GM23338 (cell line): ENCODE measurements around the gene SULF2. TPM values are rescaled to one million over a fixed set of nuclear protein-coding genes. Genes with fewer than 3 reads are reported as not detected.

ENCODE experiments used
- ATAC-seq: fragments of 200-7000 bp; cut with Tn5 transposase; 3 replicates; pipeline ENCODE4 v1.9.1; 2020
- DNase-seq: peaks from one replicate; pipeline ENCODE4 v3.0.0-alpha.2; 2015; ENCODE audit warnings: low spot score
- H2AFZ ChIP-seq: fragments of 200-600 bp; sonication (generic); 2 replicates; pipeline ENCODE4 v1.8.0; 2016; ENCODE audit warnings: antibody characterized with exemption, mild to moderate bottlenecking, moderate library complexity
- H3F3A ChIP-seq: fragments of 200-600 bp; sonication (generic); replicated peaks from 2 replicates; pipeline ENCODE4 v1.8.0; 2017; ENCODE audit warnings: antibody characterized with exemption, mixed run types, low read depth
- H3K27ac ChIP-seq: fragments of 200-600 bp; sonication (generic); 2 replicates; pipeline ENCODE4 v1.6.1; 2016; ENCODE audit warnings: low read depth
- H3K27me3 ChIP-seq: fragments of 200-600 bp; sonication (generic); 2 replicates; pipeline ENCODE4 v1.8.0; 2016; ENCODE audit warnings: mild to moderate bottlenecking, mixed run types, moderate library complexity; ENCODE audit not compliant: insufficient read depth
- H3K36me3 ChIP-seq: fragments of 200-600 bp; sonication (generic); 2 replicates; pipeline ENCODE4 v1.8.0; 2016; ENCODE audit warnings: mild to moderate bottlenecking; ENCODE audit not compliant: insufficient read depth
- H3K4me1 ChIP-seq: fragments of 200-600 bp; sonication (generic); 2 replicates; pipeline ENCODE4 v1.8.0; 2016; ENCODE audit warnings: mild to moderate bottlenecking, moderate library complexity; ENCODE audit not compliant: insufficient read depth
- H3K4me2 ChIP-seq: fragments of 200-600 bp; sonication (generic); 2 replicates; pipeline ENCODE4 v1.7.1; 2017; ENCODE audit warnings: mixed run types
- H3K4me3 ChIP-seq: fragments of 200-600 bp; sonication (generic); 2 replicates; pipeline ENCODE4 v1.6.1; 2016; ENCODE audit warnings: mixed run types
- H3K79me2 ChIP-seq: fragments of 200-600 bp; sonication (generic); replicated peaks from 2 replicates; pipeline ENCODE4 v1.8.0; 2017; ENCODE audit warnings: mild to moderate bottlenecking; ENCODE audit not compliant: insufficient read depth
- H3K9me2 ChIP-seq: fragments of 200-600 bp; sonication (generic); 2 replicates; pipeline ENCODE4 v1.8.0; 2017; ENCODE audit not compliant: insufficient read depth
- H4K20me1 ChIP-seq: fragments of 200-600 bp; sonication (generic); replicated peaks from 2 replicates; pipeline ENCODE4 v1.8.0; 2017; ENCODE audit warnings: mild to moderate bottlenecking; ENCODE audit not compliant: insufficient read depth
- H3K27ac Mint-ChIP-seq: 2 replicates; pipeline ENCODE4 v1.8.0; 2020; ENCODE audit warnings: inconsistent platforms, mild to moderate bottlenecking, moderate library complexity, mixed read lengths
- H3K27me3 Mint-ChIP-seq: 3 replicates; pipeline ENCODE4 v1.8.0; 2022; ENCODE audit warnings: low read depth, mild to moderate bottlenecking, moderate library complexity, mixed read lengths, inconsistent platforms; ENCODE audit not compliant: insufficient read depth, poor library complexity
- H3K36me3 Mint-ChIP-seq: 3 replicates; pipeline ENCODE4 v1.8.0; 2021; ENCODE audit warnings: low read depth, mild to moderate bottlenecking, inconsistent platforms, moderate library complexity, mixed read lengths
- H3K4me1 Mint-ChIP-seq: 3 replicates; pipeline ENCODE4 v1.8.0; 2020; ENCODE audit warnings: mild to moderate bottlenecking, inconsistent platforms, mixed read lengths
- H3K4me3 Mint-ChIP-seq: 3 replicates; pipeline ENCODE4 v1.8.0; 2021; ENCODE audit warnings: moderate library complexity, mild to moderate bottlenecking, inconsistent platforms, mixed read lengths
- H3K9me3 Mint-ChIP-seq: 3 replicates; pipeline ENCODE4 v1.8.0; 2020; ENCODE audit warnings: moderate library complexity, mild to moderate bottlenecking, inconsistent platforms, mixed read lengths
- CREB1 ChIP-seq: fragments of 250-450 bp; sonication (Bioruptor Pico); IDR thresholded peaks from 2 replicates; pipeline ENCODE4 v1.5.0; 2020; ENCODE audit warnings: low read depth, mild to moderate bottlenecking, moderate library complexity
- EZH2 ChIP-seq: fragments of 200-600 bp; sonication (generic); IDR thresholded peaks from one replicate; pipeline ENCODE4 v1.8.0; 2017; ENCODE audit warnings: antibody characterized with exemption, mild to moderate bottlenecking, low read depth; ENCODE audit not compliant: unreplicated experiment
- EZH2phosphoT487 ChIP-seq: fragments of 200-600 bp; sonication (generic); IDR thresholded peaks from one replicate; pipeline ENCODE4 v1.8.1; 2018; ENCODE audit warnings: antibody characterized with exemption; ENCODE audit not compliant: unreplicated experiment
- JUNB ChIP-seq: IDR thresholded peaks from one replicate; pipeline ENCODE4 v1.6.1; 2016; ENCODE audit warnings: antibody characterized with exemption; ENCODE audit not compliant: unreplicated experiment
- NANOG ChIP-seq: IDR thresholded peaks from 2 replicates; pipeline ENCODE4 v1.6.1; 2016; ENCODE audit warnings: antibody characterized with exemption, borderline replicate concordance
- POLR2AphosphoS5 ChIP-seq: IDR thresholded peaks from 2 replicates; pipeline ENCODE4 v1.6.1; 2016; ENCODE audit warnings: antibody characterized with exemption, low read depth
- STAT1 ChIP-seq: IDR thresholded peaks from one replicate; pipeline ENCODE4 v1.6.1; 2016; ENCODE audit warnings: antibody characterized with exemption; ENCODE audit not compliant: unreplicated experiment
- ZNF114 ChIP-seq: fragments of 250-450 bp; sonication (Bioruptor Pico); IDR thresholded peaks from 2 replicates; pipeline ENCODE4 v1.5.0; 2020; ENCODE audit warnings: mild to moderate bottlenecking, moderate library complexity
- ZNF331 ChIP-seq: fragments of 250-450 bp; sonication (Bioruptor Pico); IDR thresholded peaks from 2 replicates; pipeline ENCODE4 v1.5.0; 2020; ENCODE audit warnings: low read depth, mild to moderate bottlenecking, moderate library complexity
- ZNF462 ChIP-seq: fragments of 250-450 bp; sonication (Bioruptor Pico); IDR thresholded peaks from 2 replicates; pipeline ENCODE4 v1.5.0; 2020; ENCODE audit warnings: mild to moderate bottlenecking, moderate library complexity
- polyA plus RNA-seq: library from polyadenylated mRNA; unstranded; fragments of >200 nt; fragmentation: Nextera tagmentation; extraction: Ambion mirVana; gene quantifications from 2 replicates; pipeline ENCODE4 v1.2.1, GENCODE V29; 2016
- total RNA-seq: library from RNA; depleted of rRNA; stranded (reverse); fragments of >200 nt; shearing (Covaris generic); gene quantifications from 2 replicates; pipeline ENCODE4 v1.2.3, GENCODE V29; 2014
- TF ChIP-seq, protein P1 (sequence below), 2 experiments: fragments of 200-600 bp in 1 of 2; sonication (generic) in 1 of 2; conservative IDR thresholded peaks; 2 replicates each; pipeline versions ENCODE4 v1.5.1 to v1.6.1; 2016 to 2017; ENCODE audit warnings: antibody characterized with exemption in 2 of 2, low read depth in 2 of 2, mild to moderate bottlenecking in 2 of 2, moderate library complexity in 1 of 2
- TF ChIP-seq, protein P2 (sequence below): IDR thresholded peaks from one replicate; pipeline ENCODE4 v1.6.1; 2018; ENCODE audit warnings: antibody characterized with exemption; ENCODE audit not compliant: unreplicated experiment
- TF ChIP-seq, protein P3 (sequence below): IDR thresholded peaks from 2 replicates; pipeline ENCODE4 v1.6.1; 2016; ENCODE audit warnings: antibody characterized with exemption

Gene SULF2
- total and polyA plus RNA-seq, 2 experiments from 2014 or later, result 9.5 to 20.7 TPM

DNA sequence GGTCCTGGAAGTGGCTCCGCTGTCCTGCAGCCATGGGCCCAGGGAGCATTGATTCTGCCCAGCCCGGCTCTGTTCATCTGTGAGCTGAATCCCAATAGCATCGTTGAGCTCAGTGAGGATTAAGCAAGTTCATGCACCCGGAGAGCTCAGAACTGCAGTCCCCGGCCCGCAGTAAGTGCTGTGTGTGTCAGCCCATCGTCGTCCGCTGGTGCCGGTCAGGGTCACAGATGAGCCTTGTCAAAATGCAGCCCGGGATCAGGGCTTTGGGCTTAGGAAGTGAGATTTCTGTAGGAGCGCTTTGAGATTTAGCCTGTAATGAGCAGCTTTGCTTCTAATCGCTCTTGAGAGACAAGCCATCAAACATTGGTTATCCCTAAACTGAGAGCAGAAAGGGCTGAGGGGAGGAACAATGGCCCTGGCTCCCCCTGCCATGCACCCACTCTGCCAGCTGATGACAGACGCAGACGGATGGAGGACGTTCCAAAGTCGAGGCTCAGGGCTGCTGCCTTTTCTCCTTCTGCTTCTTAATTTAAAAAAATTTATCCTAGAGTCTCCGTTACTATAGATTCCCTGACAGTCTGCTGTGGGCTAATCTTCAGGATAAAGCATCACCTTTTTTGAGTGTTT, 25.6 kb upstream of the SULF2 start:
- H3K27me3 Mint-ChIP-seq, result no peaks in the 10 kb centered on the region
- Histone ChIP-seq H3K9me2 (no peaks in the 10 kb centered on the region), H3K27ac (no peak overlapping the region), H3K27me3 (no peaks in the 10 kb centered on the region), H3K79me2 (no peaks in the 10 kb centered on the region), H3K4me3 (no peak overlapping the region), H3F3A (no peaks in the 10 kb centered on the region), H4K20me1 (no peaks in the 10 kb centered on the region), H3K4me1 (no peaks in the 10 kb centered on the region; the same call in 1 of the 2 replicates), H2AFZ (no peak overlapping the region), H3K4me2 (no peak overlapping the region), H3K36me3 (no peaks in the 10 kb centered on the region)
- no peak overlapping the region for H3K27ac Mint-ChIP-seq
- peaks cover 5% of the 10 kb centered on the region for H3K4me1 Mint-ChIP-seq
- TF ChIP-seq CREB1 (CRISPR knock-in tag), result no peak
- TF ChIP-seq, protein P1, sequence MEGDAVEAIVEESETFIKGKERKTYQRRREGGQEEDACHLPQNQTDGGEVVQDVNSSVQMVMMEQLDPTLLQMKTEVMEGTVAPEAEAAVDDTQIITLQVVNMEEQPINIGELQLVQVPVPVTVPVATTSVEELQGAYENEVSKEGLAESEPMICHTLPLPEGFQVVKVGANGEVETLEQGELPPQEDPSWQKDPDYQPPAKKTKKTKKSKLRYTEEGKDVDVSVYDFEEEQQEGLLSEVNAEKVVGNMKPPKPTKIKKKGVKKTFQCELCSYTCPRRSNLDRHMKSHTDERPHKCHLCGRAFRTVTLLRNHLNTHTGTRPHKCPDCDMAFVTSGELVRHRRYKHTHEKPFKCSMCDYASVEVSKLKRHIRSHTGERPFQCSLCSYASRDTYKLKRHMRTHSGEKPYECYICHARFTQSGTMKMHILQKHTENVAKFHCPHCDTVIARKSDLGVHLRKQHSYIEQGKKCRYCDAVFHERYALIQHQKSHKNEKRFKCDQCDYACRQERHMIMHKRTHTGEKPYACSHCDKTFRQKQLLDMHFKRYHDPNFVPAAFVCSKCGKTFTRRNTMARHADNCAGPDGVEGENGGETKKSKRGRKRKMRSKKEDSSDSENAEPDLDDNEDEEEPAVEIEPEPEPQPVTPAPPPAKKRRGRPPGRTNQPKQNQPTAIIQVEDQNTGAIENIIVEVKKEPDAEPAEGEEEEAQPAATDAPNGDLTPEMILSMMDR (conservative IDR thresholded peaks at IDR 0.05; ENCODE audit: low read depth in 2 of 2), result no peak
- no peak for TF ChIP-seq ZNF462 (CRISPR knock-in tag)
- no peak for TF ChIP-seq NANOG
- TF ChIP-seq POLR2AphosphoS5, result no peak
- TF ChIP-seq ZNF114, result no peak
- TF ChIP-seq JUNB, result no peak
- TF ChIP-seq EZH2phosphoT487, result no peak
- TF ChIP-seq STAT1, result no peak
- TF ChIP-seq, protein P2, sequence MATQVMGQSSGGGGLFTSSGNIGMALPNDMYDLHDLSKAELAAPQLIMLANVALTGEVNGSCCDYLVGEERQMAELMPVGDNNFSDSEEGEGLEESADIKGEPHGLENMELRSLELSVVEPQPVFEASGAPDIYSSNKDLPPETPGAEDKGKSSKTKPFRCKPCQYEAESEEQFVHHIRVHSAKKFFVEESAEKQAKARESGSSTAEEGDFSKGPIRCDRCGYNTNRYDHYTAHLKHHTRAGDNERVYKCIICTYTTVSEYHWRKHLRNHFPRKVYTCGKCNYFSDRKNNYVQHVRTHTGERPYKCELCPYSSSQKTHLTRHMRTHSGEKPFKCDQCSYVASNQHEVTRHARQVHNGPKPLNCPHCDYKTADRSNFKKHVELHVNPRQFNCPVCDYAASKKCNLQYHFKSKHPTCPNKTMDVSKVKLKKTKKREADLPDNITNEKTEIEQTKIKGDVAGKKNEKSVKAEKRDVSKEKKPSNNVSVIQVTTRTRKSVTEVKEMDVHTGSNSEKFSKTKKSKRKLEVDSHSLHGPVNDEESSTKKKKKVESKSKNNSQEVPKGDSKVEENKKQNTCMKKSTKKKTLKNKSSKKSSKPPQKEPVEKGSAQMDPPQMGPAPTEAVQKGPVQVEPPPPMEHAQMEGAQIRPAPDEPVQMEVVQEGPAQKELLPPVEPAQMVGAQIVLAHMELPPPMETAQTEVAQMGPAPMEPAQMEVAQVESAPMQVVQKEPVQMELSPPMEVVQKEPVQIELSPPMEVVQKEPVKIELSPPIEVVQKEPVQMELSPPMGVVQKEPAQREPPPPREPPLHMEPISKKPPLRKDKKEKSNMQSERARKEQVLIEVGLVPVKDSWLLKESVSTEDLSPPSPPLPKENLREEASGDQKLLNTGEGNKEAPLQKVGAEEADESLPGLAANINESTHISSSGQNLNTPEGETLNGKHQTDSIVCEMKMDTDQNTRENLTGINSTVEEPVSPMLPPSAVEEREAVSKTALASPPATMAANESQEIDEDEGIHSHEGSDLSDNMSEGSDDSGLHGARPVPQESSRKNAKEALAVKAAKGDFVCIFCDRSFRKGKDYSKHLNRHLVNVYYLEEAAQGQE, result no peak
- TF ChIP-seq EZH2, result no peak
- TF ChIP-seq, protein P3, sequence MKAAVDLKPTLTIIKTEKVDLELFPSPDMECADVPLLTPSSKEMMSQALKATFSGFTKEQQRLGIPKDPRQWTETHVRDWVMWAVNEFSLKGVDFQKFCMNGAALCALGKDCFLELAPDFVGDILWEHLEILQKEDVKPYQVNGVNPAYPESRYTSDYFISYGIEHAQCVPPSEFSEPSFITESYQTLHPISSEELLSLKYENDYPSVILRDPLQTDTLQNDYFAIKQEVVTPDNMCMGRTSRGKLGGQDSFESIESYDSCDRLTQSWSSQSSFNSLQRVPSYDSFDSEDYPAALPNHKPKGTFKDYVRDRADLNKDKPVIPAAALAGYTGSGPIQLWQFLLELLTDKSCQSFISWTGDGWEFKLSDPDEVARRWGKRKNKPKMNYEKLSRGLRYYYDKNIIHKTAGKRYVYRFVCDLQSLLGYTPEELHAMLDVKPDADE, result no peak
- TF ChIP-seq ZNF331, result no peak
- no peak for DNase-seq
- ATAC-seq, result peak; percentile 34; the same call in 1 of the 3 replicates
- no peak overlapping the region for H3K4me3 Mint-ChIP-seq
- H3K9me3 Mint-ChIP-seq, result no peaks in the 10 kb centered on the region; the same call in 2 of the 3 replicates
- H3K36me3 Mint-ChIP-seq, result no peaks in the 10 kb centered on the region; the same call in 2 of the 3 replicates
